GM18526 (cell line): ENCODE measurements around the gene IGLL5.

Source experiments
- POLR2A ChIP-seq: IDR thresholded peaks from 3 replicates; pipeline ENCODE4 v1.6.1; 2011; ENCODE audit not compliant: insufficient read length; ENCODE audit errors: extremely low read depth

The IGLL5 gene

DNA sequence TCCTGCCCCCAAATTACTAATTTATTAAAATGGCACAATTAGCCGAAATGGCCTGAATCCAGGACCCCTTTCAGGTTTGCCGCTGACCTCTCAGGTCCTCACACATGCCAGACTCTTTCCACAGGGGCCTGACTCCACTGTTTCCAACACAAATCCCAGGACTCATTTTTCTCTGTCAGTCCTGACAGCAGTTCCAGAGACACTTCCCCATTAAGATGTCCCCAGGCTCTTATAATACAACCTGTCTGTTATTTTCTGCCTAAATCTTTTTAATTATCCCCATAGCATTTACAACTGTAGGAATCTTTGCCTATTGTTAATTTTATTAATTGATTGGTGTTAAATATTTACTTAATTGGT, 9.4 kb upstream of the IGLL5 start:
- TF ChIP-seq POLR2A: no peak

DNA sequence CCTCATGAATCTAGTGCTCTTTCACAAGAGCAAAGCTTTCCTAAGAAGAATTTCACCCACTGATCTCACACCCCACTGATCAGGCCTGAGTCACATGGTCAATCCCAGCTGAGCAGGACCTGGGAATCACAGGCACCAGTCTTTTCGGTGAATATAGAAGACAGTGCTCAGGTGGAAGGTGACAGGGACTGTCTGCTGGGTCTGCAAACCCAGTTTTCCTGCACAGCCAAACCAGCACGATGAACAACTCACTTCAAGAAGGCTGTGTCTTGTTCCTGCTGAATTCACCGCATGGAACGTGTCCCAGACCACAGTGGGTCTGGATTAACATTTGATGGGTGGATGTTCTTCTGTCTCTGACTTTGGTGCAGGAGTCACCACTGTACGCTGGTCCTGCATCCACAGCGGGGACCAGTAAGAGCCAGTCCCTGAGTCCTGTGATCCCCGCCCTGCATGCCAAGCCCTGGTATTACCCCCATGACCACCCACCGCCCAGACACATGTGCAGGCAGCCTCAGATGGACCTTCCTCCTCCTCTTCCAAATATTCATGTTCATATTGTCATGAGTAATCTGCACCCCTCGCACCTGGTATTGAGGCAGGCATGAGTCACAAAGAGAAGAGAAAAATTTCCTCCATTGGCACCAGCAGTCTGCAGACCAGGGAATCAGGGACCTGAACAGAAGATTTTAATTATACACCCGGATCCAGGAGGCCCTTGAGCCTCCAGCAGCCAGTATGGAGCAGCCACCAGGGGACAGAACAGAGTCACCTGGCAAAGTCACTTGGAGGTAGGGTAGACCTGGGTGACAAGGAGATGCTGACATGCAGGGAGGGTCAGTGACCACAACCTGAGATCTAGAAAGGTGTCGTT, 8.6 kb upstream of the IGLL5 start:
- no peak for TF ChIP-seq POLR2A

DNA sequence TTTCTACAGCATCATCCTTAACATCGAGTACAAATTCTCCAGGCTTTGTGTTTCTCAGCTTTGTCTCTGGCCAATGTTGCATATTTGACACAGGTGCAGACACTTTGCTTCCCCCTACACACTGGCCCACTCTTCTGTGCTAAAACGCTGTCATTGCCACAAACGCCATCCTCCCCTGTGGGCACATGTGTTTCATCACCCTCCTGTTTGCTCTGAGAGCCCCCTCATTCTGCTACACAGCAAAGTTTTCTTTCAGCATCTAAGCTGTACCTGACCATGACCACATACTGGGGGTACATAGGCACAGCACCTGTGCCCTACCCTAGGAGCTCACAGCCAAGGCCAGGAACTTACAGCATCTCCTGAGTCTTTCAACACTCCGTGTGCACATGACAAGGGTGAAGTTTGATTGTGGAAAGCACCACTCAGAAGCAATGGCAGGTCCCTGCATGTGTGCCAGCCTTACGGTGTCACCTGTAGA, 7.9 kb upstream of the IGLL5 start:
- no peak for TF ChIP-seq POLR2A

- TF ChIP-seq POLR2A: no peak
These were observed 7.0 kb upstream of the IGLL5 start for GRCh38 chr22:22880645-22881044.

DNA sequence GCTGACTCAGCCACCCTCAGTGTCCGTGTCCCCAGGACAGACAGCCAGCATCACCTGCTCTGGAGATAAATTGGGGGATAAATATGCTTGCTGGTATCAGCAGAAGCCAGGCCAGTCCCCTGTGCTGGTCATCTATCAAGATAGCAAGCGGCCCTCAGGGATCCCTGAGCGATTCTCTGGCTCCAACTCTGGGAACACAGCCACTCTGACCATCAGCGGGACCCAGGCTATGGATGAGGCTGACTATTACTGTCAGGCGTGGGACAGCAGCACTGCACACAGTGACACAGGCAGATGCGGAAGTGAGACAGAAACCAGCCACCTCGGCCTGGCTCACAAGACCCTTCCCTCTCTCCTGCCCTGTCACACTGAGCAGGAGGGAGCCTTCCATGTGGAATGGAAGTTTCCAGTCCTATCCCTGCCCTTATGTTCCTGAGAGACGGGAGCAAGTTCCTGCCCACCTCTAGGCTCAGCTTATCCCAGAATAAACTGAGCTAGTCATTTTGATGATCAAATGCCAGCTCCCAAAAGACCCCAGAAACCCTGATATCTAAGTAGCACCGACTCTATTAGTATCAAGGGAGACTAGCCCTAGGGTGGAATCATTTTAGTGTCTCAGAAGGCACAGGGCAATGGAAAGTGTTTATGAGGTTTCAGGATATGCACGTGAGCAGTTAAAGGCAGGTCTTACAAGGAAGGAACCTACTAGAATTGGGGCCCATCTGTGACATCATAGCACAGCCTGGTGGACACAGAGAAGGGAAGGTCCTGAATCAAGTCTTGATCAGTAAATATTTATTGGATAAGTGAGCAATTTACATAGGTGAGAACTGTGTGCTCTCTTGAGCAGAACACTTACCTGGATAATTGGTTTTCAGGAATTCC, 6.3 kb upstream of the IGLL5 start:
- TF ChIP-seq POLR2A: no peak

DNA sequence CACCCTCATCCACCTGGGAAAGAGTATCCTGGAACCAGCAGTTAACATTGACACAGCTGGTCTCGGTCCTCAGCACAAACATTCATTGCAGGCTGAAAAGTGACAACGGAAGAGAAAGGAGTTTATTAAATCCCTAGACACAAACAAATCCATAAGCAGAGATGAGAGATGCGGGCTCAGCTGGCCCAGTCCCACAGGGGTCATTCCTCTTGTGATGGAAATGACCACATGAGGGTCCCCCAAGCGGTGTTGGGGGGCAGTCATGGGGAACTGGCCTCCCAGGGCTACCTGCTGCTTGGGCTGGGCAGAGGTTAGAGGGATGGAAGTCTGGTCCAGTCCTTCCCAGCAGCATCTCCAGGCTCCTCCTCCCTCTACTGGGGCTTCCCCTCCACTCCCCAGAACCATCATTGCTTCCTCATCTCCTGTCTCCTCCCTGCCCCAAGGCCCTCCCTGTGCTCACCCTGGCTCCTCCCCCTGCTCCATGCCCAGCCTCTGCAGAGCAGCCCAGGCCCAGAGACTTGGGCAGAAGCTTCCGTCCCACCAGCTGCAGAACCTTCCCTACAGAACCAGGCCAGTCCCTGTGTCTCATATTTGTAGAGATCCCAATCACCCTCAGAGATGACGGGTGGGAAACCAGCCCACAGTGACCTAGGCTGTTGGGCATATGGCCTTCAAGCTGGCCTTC, 5.4 kb upstream of the IGLL5 start:
- TF ChIP-seq POLR2A: no peak

DNA sequence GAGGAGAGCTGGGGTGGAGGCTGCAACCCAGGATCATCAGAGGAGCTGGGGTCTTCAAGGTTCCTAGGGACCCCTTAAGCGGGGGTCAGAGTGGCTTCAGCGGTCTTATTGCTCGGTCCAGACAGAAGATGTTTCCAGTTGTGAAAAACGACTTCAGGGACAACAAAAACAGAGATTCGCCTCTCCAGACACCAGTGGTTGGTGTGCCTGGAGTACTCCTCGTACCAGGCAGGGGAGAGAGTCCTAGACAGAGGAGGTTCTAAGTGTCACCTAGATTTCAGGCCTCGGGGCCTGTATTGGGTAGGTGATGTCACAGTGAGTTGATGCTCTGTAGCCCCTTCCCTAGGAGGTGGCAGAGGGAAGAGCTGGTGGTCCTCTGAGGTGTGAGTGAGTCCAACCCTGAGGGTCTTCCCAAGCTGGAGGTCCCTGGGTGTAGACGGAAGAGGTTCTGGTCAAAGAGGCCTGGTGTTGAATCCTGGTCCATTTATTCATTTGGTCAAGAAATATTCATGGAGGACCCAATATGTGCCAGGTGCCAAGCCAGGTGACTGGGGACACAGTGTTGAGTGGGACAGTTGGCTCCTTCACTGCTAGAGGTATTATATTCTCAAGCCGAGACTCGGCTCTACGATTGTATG, 4.4 kb upstream of the IGLL5 start:
- no peak for TF ChIP-seq POLR2A

DNA sequence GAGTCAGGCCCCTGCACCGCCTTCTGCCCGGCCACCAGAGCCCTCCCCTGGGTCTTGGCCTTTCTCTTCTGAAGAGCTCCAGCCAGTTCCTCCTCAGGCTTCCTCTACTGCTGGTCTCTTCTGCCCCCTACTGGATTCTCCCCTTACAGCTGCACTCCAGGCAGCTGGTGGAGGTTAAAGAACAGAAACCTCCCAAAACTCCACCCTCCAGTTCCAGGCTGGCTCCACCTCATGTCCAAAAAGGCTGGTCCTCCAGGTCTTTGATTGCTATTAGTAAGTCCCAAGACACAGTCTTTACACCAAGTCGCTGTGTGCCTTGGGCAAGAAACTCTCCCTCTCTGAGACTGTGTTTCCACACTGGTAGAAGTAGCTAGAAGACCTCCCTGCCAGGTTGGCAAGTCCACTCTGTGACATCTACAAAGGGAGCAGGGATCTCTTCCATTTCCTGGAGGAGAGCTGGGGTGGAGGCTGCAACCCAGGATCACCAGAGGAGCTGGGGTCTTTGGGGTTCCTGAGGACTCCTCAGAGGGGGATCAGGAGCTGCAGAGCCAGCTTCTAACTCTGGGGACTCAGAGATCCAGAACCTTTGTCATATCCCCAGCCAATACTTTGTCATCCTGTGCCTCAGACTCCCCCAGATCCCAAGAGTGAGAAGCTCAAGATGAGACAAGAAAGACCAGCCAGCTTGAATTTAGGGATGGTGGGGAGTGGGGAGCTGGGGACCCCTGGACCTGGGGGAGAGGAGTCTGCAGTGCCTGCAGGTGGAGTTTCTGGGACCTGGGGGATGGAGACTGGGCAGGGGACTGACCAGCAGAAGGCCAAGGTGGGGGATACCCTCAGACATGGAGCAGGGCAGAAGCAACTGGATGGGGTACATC, 3.4 kb upstream of the IGLL5 start:
- TF ChIP-seq POLR2A: no peak

- TF ChIP-seq POLR2A: no peak
These were observed 2.5 kb upstream of the IGLL5 start for GRCh38 chr22:22884888-22885840.

- no peak for TF ChIP-seq POLR2A
These were observed 1.1 kb upstream of the IGLL5 start for GRCh38 chr22:22886546-22886945.

- no peak for TF ChIP-seq POLR2A
These were observed 1.1 kb downstream of the IGLL5 start for GRCh38 chr22:22888571-22889353.

DNA sequence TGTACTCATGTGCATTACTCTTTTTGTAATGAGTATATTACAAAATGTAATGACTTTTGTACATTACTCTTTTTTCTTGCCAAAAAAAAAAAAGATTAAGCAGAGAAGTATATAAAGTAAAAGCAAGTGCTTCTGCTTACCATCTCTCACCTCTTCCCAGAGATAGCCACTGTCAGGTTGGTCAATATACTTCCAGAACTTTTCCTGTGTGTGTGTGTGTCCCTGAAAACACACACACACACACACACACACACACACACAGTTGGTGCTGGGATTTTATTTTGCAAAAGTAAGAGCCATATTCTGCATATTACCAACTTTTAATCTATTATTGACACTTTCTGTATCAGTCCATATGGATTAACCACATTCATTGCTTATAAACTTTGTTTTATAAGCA, 2.5 kb downstream of the IGLL5 start:
- no peak for TF ChIP-seq POLR2A
